VCaP (cell line): ENCODE results near the gene CTNNA3.

Source experiments
- H3K27ac ChIP-seq: fragments of 450-650 bp; 2 replicates; pipeline ENCODE4 v1.5.1; 2017
- CTCF ChIP-seq: fragments of 450-650 bp; conservative IDR thresholded peaks from 2 replicates; pipeline ENCODE4 v1.5.1; 2017; ENCODE audit warnings: mild to moderate bottlenecking, moderate library complexity

Gene CTNNA3

GRCh38 chr10:66782144-66782543 is 913.9 kb downstream of the CTNNA3 start:
- TF ChIP-seq CTCF: no peak

GRCh38 chr10:66780796-66781195 is 915.2 kb downstream of the CTNNA3 start:
- no peak overlapping the region for H3K27ac ChIP-seq
- TF ChIP-seq CTCF: no peak

More at GRCh38 chr10:66782144-66782543, 913.9 kb downstream of the CTNNA3 start:
- no peak overlapping the region for H3K27ac ChIP-seq

GRCh38 chr10:66778351-66778750 is 917.6 kb downstream of the CTNNA3 start:
- TF ChIP-seq CTCF: no peak
- H3K27ac ChIP-seq: no peak overlapping the region

- TF ChIP-seq CTCF: no peak
Measured at GRCh38 chr10:66777665-66778064, 918.3 kb downstream of the CTNNA3 start.

GRCh38 chr10:66773472-66773817 is 922.5 kb downstream of the CTNNA3 start:
- no peak for TF ChIP-seq CTCF

More at GRCh38 chr10:66777665-66778064, 918.3 kb downstream of the CTNNA3 start:
- no peak overlapping the region for H3K27ac ChIP-seq

GRCh38 chr10:66772548-66773471 is 923.2 kb downstream of the CTNNA3 start:
- no peak for TF ChIP-seq CTCF
- H3K27ac ChIP-seq: no peak overlapping the region

More at GRCh38 chr10:66773472-66773817, 922.5 kb downstream of the CTNNA3 start:
- no peak overlapping the region for H3K27ac ChIP-seq

GRCh38 chr10:66767707-66768106 is 928.3 kb downstream of the CTNNA3 start:
- H3K27ac ChIP-seq: no peak overlapping the region
- no peak for TF ChIP-seq CTCF
